ENCODE results near the gene SHISA8. TPM values are rescaled to one million over a fixed set of nuclear protein-coding genes. Genes with fewer than 3 reads are reported as not detected.

SHISA8 gene
- total and polyA plus RNA-seq, 10 of the 15 experiments (the other 5 are each of a cell fraction or from before 2014, with no cell fraction given): 0.06 to 10.1 (median 0.25) TPM

DNA sequence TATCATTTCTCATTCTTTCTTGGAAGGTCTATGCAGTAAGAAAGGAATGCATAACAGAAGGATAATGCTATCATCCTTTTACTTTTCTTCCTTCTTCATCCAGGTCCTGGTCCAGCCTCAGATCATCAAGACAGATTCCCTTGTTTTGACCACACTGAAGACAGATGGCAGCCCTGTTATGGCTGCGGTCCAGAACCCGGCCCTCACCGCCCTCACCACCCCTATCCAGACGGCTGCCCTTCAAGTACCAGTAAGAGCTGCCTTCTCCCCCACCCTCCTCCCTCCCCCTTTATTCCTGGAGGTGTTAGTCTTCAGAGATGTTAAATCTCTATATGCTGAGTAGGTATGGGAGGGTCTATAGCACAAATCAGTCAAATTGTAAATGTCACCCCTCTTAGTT, 44.1 kb downstream of the SHISA8 start:
- no peak for FAIRE-seq
- Histone ChIP-seq H3K4me3 (no peak overlapping the region), H3K4me2 (ENCODE audit: control insufficient read depth, insufficient read depth) (no peak overlapping the region), H3K36me3 (ENCODE audit: control insufficient read depth in 2 of 2, insufficient read depth in 2 of 2, low read length in 1 of 2) (peaks cover 35 to 41% of the 10 kb centered on the region in 2 experiments), H3K9ac (ENCODE audit: control insufficient read depth, insufficient read depth, low read length) (no peak overlapping the region), H2AFZ (ENCODE audit: control insufficient read depth, low read depth, low read length) (no peak overlapping the region), H3K27ac (ENCODE audit: control insufficient read depth, insufficient read depth) (no peak overlapping the region), H3K9me3 (replicated peaks; ENCODE audit: control insufficient read depth, insufficient read depth, low read length) (no peaks in the 10 kb centered on the region), H3K79me2 (ENCODE audit: control insufficient read depth, insufficient read depth, low read length) (peaks cover 4% of the 10 kb centered on the region), H4K20me1 (ENCODE audit: control insufficient read depth, insufficient read depth) (no peaks in the 10 kb centered on the region; the same call in none of the 2 replicates), H3K4me1 (ENCODE audit: control insufficient read depth, insufficient read depth, low read length) (no peaks in the 10 kb centered on the region), H3K27me3 (replicated peaks in 1 of 2; ENCODE audit: control insufficient read depth in 2 of 2, insufficient read depth in 2 of 2, low read length in 1 of 2) (no peaks in the 10 kb centered on the region)
- SMC1A ChIA-PET (ENCODE audit: uncharacterized antibody, unreplicated experiment): interaction anchor here (0.6 to 6.3 kb wide), 7 partner anchors 8 to 173 kb away, joined by 3 to 49 read pairs (median 4); no protein-coding TSS in a partner anchor
- RAD21 ChIA-PET (ENCODE audit: unreplicated experiment): interaction anchor here (1.3 to 4.4 kb wide), 3 partner anchors 9 to 70 kb away, joined by 3 to 39 read pairs (median 6); partner anchors contain the start of gene CCDC134
- POLR2A ChIA-PET: interaction anchor here (0.6 to 2.6 kb wide), 5 partner anchors 9 to 50 kb away, joined by 3 to 24 read pairs (median 7); partner anchors contain the start of gene SHISA8
- BruUV-seq (replicated peaks): no TSS peak
- TF ChIP-seq NR2F1 (conservative IDR thresholded peaks at IDR 0.05) (no peak), SPI1 (IDR thresholded peaks at IDR 0.05; ENCODE audit: borderline replicate concordance, insufficient read depth, low read depth, low read length) (no peak), CBX3 (IDR thresholded peaks at IDR 0.05; ENCODE audit: borderline replicate concordance, low read depth) (no peak), SMARCA5 (IDR thresholded peaks at IDR 0.05) (no peak), ETV6 (conservative IDR thresholded peaks at IDR 0.05 in 1 of 2, IDR thresholded peaks at IDR 0.05 in 1 of 2; ENCODE audit: borderline replicate concordance in 1 of 2, low read depth in 1 of 2) (no peak), YY1 (IDR thresholded peaks at IDR 0.05; ENCODE audit: low read depth, low read length) (no peak), IRF4 (IDR thresholded peaks at IDR 0.05; ENCODE audit: low read depth, low read length) (no peak), CEBPB (IDR thresholded peaks at IDR 0.05; ENCODE audit: borderline replicate concordance in 1 of 2, low read depth in 2 of 2, low read length in 2 of 2) (no peak), NR2C1 (IDR thresholded peaks at IDR 0.05) (no peak), HCFC1 (IDR thresholded peaks at IDR 0.05; ENCODE audit: low read length) (no peak), SRF (IDR thresholded peaks at IDR 0.05; ENCODE audit: low read depth in 2 of 2, low read length in 2 of 2) (no peak), HDAC2 (IDR thresholded peaks at IDR 0.05) (no peak), POLR2A (IDR thresholded peaks at IDR 0.05; ENCODE audit: low read depth, low read length) (no peak), BHLHE40 (IDR thresholded peaks at IDR 0.05; ENCODE audit: borderline replicate concordance in 1 of 2, low read depth in 2 of 2, low read length in 1 of 2) (no peak)
- TF ChIP-seq, protein P1, sequence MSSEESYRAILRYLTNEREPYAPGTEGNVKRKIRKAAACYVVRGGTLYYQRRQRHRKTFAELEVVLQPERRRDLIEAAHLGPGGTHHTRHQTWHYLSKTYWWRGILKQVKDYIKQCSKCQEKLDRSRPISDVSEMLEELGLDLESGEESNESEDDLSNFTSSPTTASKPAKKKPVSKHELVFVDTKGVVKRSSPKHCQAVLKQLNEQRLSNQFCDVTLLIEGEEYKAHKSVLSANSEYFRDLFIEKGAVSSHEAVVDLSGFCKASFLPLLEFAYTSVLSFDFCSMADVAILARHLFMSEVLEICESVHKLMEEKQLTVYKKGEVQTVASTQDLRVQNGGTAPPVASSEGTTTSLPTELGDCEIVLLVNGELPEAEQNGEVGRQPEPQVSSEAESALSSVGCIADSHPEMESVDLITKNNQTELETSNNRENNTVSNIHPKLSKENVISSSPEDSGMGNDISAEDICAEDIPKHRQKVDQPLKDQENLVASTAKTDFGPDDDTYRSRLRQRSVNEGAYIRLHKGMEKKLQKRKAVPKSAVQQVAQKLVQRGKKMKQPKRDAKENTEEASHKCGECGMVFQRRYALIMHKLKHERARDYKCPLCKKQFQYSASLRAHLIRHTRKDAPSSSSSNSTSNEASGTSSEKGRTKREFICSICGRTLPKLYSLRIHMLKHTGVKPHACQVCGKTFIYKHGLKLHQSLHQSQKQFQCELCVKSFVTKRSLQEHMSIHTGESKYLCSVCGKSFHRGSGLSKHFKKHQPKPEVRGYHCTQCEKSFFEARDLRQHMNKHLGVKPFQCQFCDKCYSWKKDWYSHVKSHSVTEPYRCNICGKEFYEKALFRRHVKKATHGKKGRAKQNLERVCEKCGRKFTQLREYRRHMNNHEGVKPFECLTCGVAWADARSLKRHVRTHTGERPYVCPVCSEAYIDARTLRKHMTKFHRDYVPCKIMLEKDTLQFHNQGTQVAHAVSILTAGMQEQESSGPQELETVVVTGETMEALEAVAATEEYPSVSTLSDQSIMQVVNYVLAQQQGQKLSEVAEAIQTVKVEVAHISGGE (CRISPR knock-in tag; IDR thresholded peaks at IDR 0.05): no peak
- TF ChIP-seq, protein P2, sequence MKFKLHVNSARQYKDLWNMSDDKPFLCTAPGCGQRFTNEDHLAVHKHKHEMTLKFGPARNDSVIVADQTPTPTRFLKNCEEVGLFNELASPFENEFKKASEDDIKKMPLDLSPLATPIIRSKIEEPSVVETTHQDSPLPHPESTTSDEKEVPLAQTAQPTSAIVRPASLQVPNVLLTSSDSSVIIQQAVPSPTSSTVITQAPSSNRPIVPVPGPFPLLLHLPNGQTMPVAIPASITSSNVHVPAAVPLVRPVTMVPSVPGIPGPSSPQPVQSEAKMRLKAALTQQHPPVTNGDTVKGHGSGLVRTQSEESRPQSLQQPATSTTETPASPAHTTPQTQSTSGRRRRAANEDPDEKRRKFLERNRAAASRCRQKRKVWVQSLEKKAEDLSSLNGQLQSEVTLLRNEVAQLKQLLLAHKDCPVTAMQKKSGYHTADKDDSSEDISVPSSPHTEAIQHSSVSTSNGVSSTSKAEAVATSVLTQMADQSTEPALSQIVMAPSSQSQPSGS (IDR thresholded peaks at IDR 0.05; ENCODE audit: low read length): no peak
- TF ChIP-seq, protein P3, sequence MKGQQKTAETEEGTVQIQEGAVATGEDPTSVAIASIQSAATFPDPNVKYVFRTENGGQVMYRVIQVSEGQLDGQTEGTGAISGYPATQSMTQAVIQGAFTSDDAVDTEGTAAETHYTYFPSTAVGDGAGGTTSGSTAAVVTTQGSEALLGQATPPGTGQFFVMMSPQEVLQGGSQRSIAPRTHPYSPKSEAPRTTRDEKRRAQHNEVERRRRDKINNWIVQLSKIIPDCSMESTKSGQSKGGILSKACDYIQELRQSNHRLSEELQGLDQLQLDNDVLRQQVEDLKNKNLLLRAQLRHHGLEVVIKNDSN (IDR thresholded peaks at IDR 0.05; ENCODE audit: borderline replicate concordance, extremely low read length, insufficient read depth, low read depth, low read length): no peak
- TF ChIP-seq, protein P4, sequence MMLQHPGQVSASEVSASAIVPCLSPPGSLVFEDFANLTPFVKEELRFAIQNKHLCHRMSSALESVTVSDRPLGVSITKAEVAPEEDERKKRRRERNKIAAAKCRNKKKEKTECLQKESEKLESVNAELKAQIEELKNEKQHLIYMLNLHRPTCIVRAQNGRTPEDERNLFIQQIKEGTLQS (IDR thresholded peaks at IDR 0.05; ENCODE audit: borderline replicate concordance, extremely low read depth, low read depth, low read length): no peak
- TF ChIP-seq, protein P5, sequence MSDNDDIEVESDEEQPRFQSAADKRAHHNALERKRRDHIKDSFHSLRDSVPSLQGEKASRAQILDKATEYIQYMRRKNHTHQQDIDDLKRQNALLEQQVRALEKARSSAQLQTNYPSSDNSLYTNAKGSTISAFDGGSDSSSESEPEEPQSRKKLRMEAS (IDR thresholded peaks at IDR 0.05; ENCODE audit: low read depth, low read length): no peak
- ATAC-seq: no peak
- DNase-seq (ENCODE audit: low read depth, low spot score): no peak
- in situ Hi-C loops (cut with MboI) (no loop called here), intact Hi-C loops (cut with micrococcal nuclease; ENCODE audit: unreplicated experiment) (no loop called here)
- 91% methylated on average over 4 of the region's 4 CpGs for WGBS (ENCODE audit: insufficient coverage, insufficient replicate concordance, low lambda C conversion rate, missing lambda C conversion rate)
- CTCF ChIA-PET: interaction anchor here (0.7 to 3.7 kb wide), 5 partner anchors 8 to 745 kb away, joined by 3 to 16 read pairs (median 10); partner anchors contain the start of gene MEI1
